H1 (cell line): ENCODE results near the gene ATP5PB. TPM values are rescaled to one million over a fixed set of nuclear protein-coding genes. Genes with fewer than 3 reads are reported as not detected.

Experiments
- KDM4A ChIP-seq: IDR thresholded peaks from one replicate; pipeline ENCODE4 v1.7.1; 2012; ENCODE audit warnings: low read depth, mild to moderate bottlenecking, moderate library complexity, low read length, inconsistent platforms; ENCODE audit not compliant: severe bottlenecking
- TAF7 ChIP-seq: optimal IDR thresholded peaks from 2 replicates; pipeline ENCODE3; 2011; ENCODE audit warnings: low read depth, mild to moderate bottlenecking, inconsistent platforms, low read length, moderate library complexity, borderline replicate concordance
- polyA plus RNA-seq, 7 experiments: library from polyadenylated mRNA; depleted of rRNA in 3 of 7; stranded (reverse) in 5 of 7; unstranded in 2 of 7; fragments of >200 nt in 5 of 7; fragments of 200-250 nt in 2 of 7; gene quantifications; 1 replicate in 5 of 7; 2 replicates in 1 of 7; 4 replicates in 1 of 7; pipeline versions ENCODE4 v1.2.1 to v1.2.3, GENCODE V29; 2011 to 2013; ENCODE audit warnings: missing spikeins in 2 of 7, mixed read lengths in 2 of 7
- total RNA-seq: library from RNA; stranded (reverse); fragmentation: NEBNext Ultra II Directional; extraction: Animal tissue kit (Norgen Biotek cat#: 25700); gene quantifications from 2 replicates; pipeline ENCODE4 v1.2.1, GENCODE V29; 2021

ATP5PB gene
- total and polyA plus RNA-seq, 2 of the 8 experiments (the other 6 are each of a cell fraction or from before 2014, with no cell fraction given): 232 to 262 TPM

DNA sequence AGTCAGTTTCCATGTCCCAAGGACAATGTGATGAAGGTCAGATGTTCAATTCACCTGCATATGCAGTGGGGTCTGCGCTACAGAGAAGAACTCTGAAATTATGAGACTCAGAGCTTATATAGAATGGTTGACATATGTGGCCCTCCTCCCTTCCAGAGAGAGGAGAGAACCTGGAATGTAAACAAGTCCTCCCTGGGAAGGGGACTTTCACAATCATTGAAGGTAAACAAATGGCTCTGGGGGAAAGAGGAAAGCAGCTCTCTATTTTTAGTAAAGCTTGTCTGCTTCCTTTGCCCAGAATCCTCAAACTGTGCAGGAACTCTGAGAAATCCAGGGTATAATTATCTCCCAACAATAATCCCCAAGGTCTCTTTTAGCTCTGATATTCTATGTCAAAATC, 31.5 kb upstream of the ATP5PB start (continued):
- TF ChIP-seq TAF7 (no peak), KDM4A (no peak)
